GM10847 (cell line): Measurements from ENCODE around the gene TRIM66.
A peak's percentile ranks its signal among the peaks of the same experiment; 100 is the strongest.

Experiments
- POLR2A ChIP-seq: IDR thresholded peaks from 2 replicates; pipeline ENCODE4 v1.6.1; 2011; ENCODE audit not compliant: insufficient read length; ENCODE audit errors: extremely low read depth

The TRIM66 gene

GRCh38 chr11:8682303-8683114, at the start of gene TRIM66, which contains the start of gene RPL27A:
Gene TRIM66 (minus strand): TSS chr11:8682665. CDS start chr11:8672274, 10,391 bp downstream.
Gene RPL27A (plus strand): TSS chr11:8682792. CDS start chr11:8682814, 22 bp downstream.
- peak; percentile 99 for TF ChIP-seq POLR2A

- no peak for TF ChIP-seq POLR2A
Measured at GRCh38 chr11:8731647-8732323, 49.3 kb upstream of the TRIM66 start.

- no peak for TF ChIP-seq POLR2A
Measured at GRCh38 chr11:8730697-8731020, 48.2 kb upstream of the TRIM66 start.

- TF ChIP-seq POLR2A = no peak
Measured at GRCh38 chr11:8729837-8730696, 47.6 kb upstream of the TRIM66 start.

- no peak for TF ChIP-seq POLR2A
Measured at GRCh38 chr11:8729067-8729466, 46.6 kb upstream of the TRIM66 start.

- TF ChIP-seq POLR2A = no peak
Measured at GRCh38 chr11:8728563-8728962, 46.1 kb upstream of the TRIM66 start.

GRCh38 chr11:8726395-8726794, 43.9 kb upstream of the TRIM66 start:
- TF ChIP-seq POLR2A = no peak

- no peak for TF ChIP-seq POLR2A
Measured at GRCh38 chr11:8724682-8725081, 42.2 kb upstream of the TRIM66 start.

GRCh38 chr11:8723711-8724110, 41.2 kb upstream of the TRIM66 start:
- no peak for TF ChIP-seq POLR2A

GRCh38 chr11:8722809-8723208, 40.3 kb upstream of the TRIM66 start:
- TF ChIP-seq POLR2A = no peak

- no peak for TF ChIP-seq POLR2A
Measured at GRCh38 chr11:8721609-8722500, 39.4 kb upstream of the TRIM66 start.

- TF ChIP-seq POLR2A = no peak
Measured at GRCh38 chr11:8720868-8721608, 38.6 kb upstream of the TRIM66 start.

- TF ChIP-seq POLR2A = no peak
Measured at GRCh38 chr11:8720352-8720751, 37.9 kb upstream of the TRIM66 start.

- TF ChIP-seq POLR2A = no peak
Measured at GRCh38 chr11:8719721-8720120, 37.3 kb upstream of the TRIM66 start.
